GM11168 (cell line): Measurements from ENCODE around the gene PDIA5.

Experiments
- in situ Hi-C: fragments of 300-500 bp; cut with MboI; formaldehyde crosslinking; loops from one replicate; pipeline ENCODE4 v1.12.0; 2022; ENCODE audit warnings: low sequenced_read_pairs; ENCODE audit not compliant: unreplicated experiment

Gene PDIA5

GRCh38 chr3:123066896-123067688 lies at the start of gene PDIA5:
Gene PDIA5 (plus strand): TSS chr3:123067025. CDS start chr3:123067165, 140 bp downstream.
- in situ Hi-C loops, result no loop called here

- in situ Hi-C loops, result no loop called here
Observed at GRCh38 chr3:123018683-123019082, 48.1 kb upstream of the PDIA5 start.

- in situ Hi-C loops, result no loop called here
Observed at GRCh38 chr3:123019161-123019560, 47.7 kb upstream of the PDIA5 start.

GRCh38 chr3:123019591-123019990 lies 47.2 kb upstream of the PDIA5 start:
- in situ Hi-C loops, result no loop called here

GRCh38 chr3:123020709-123021108 lies 46.1 kb upstream of the PDIA5 start:
- in situ Hi-C loops, result no loop called here

GRCh38 chr3:123021388-123021787 lies 45.4 kb upstream of the PDIA5 start:
- in situ Hi-C loops, result no loop called here

- in situ Hi-C loops, result no loop called here
Observed at GRCh38 chr3:123021996-123022510, 44.8 kb upstream of the PDIA5 start.

- in situ Hi-C loops, result no loop called here
Observed at GRCh38 chr3:123024056-123024455, 42.8 kb upstream of the PDIA5 start.

- in situ Hi-C loops, result no loop called here
Observed at GRCh38 chr3:123025642-123026521, 40.9 kb upstream of the PDIA5 start.

- in situ Hi-C loops, result no loop called here
Observed at GRCh38 chr3:123026565-123027291, 40.1 kb upstream of the PDIA5 start.

- in situ Hi-C loops, result no loop called here
Observed at GRCh38 chr3:123027292-123028232, 39.3 kb upstream of the PDIA5 start, which contains the start of gene SEMA5B. Gene SEMA5B (minus strand): TSS chr3:123027763. CDS start chr3:122961263, 66,500 bp downstream.

- in situ Hi-C loops, result no loop called here
Observed at GRCh38 chr3:123028233-123028828, 38.5 kb upstream of the PDIA5 start.

- in situ Hi-C loops, result no loop called here
Observed at GRCh38 chr3:123031051-123031450, 35.8 kb upstream of the PDIA5 start.

- in situ Hi-C loops, result no loop called here
Observed at GRCh38 chr3:123032057-123032456, 34.8 kb upstream of the PDIA5 start.

- in situ Hi-C loops, result no loop called here
Observed at GRCh38 chr3:123034120-123034519, 32.7 kb upstream of the PDIA5 start.

- in situ Hi-C loops, result no loop called here
Observed at GRCh38 chr3:123034996-123035395, 31.8 kb upstream of the PDIA5 start.

GRCh38 chr3:123036352-123037014 lies 30.3 kb upstream of the PDIA5 start:
- in situ Hi-C loops, result no loop called here

GRCh38 chr3:123037015-123037375 lies 29.8 kb upstream of the PDIA5 start:
- in situ Hi-C loops, result no loop called here
